Gastroesophageal sphincter (tissue), 4 donors: ENCODE data around the gene COL4A2. TPM values are rescaled to one million over a fixed set of nuclear protein-coding genes. Genes with fewer than 3 reads are reported as not detected.
A peak's percentile ranks its signal among the peaks of the same experiment; 100 is the strongest.

Source experiments
- ATAC-seq: fragments of 150-250 bp; one replicate; pipeline ENCODE4 v1.9.1; 2016; ENCODE audit warnings: mild to moderate bottlenecking, moderate library complexity
- H3K27ac ChIP-seq, 4 donors: fragments of 200-600 bp; sonication (generic) in 3 of 4; 1 replicate in 3 of 4; 2 replicates in 1 of 4; pipeline ENCODE4 v1.5.1; 2016 to 2019
- H3K27me3 ChIP-seq: fragments of 200-600 bp; sonication (generic); one replicate; pipeline ENCODE4 v1.5.1; 2019
- H3K36me3 ChIP-seq, 2 donors: fragments of 200-600 bp; sonication (generic); one replicate each; pipeline ENCODE4 v1.5.1; 2019; ENCODE audit warnings: control low read depth in 1 of 2
- H3K4me1 ChIP-seq, 3 donors: fragments of 200-600 bp; sonication (generic); 1 replicate in 2 of 3; 2 replicates in 1 of 3; pipeline ENCODE4 v1.5.1; 2016 to 2019; ENCODE audit warnings: control low read depth in 2 of 3
- H3K4me3 ChIP-seq, 2 donors: fragments of 200-600 bp; sonication (generic); one replicate each; pipeline ENCODE4 v1.5.1; 2019; ENCODE audit warnings: mild to moderate bottlenecking in 1 of 2, moderate library complexity in 1 of 2
- H3K9me3 ChIP-seq, 3 donors: fragments of 200-600 bp; sonication (generic); one replicate each; pipeline ENCODE4 v1.5.1; 2017 to 2019; ENCODE audit warnings: control low read depth in 2 of 3
- CTCF ChIP-seq, 4 experiments: fragments of 200-600 bp in 2 of 4; fragments of 450-650 bp in 2 of 4; sonication (generic) in 1 of 4; IDR thresholded peaks; one replicate each; pipeline ENCODE4 v1.5.1; 2017 to 2019; ENCODE audit warnings: antibody characterized with exemption in 4 of 4, mild to moderate bottlenecking in 2 of 4, moderate library complexity in 2 of 4
- EP300 ChIP-seq: sonication (generic); formaldehyde crosslinking; IDR thresholded peaks from one replicate; pipeline ENCODE4 v1.6.1; 2017; ENCODE audit warnings: antibody characterized with exemption, mild to moderate bottlenecking
- POLR2A ChIP-seq, 2 donors: fragments of 450-650 bp; IDR thresholded peaks; one replicate each; pipeline ENCODE4 v1.6.1; 2017; ENCODE audit warnings: antibody characterized with exemption in 2 of 2, mild to moderate bottlenecking in 2 of 2, moderate library complexity in 1 of 2
- POLR2AphosphoS5 ChIP-seq: sonication (generic); formaldehyde crosslinking; IDR thresholded peaks from one replicate; pipeline ENCODE4 v1.6.1; 2017; ENCODE audit warnings: antibody characterized with exemption
- WGBS, 2 donors: methylation state at CpG; one replicate each; pipeline ENCODE4 v1.1.5; 2018; ENCODE audit warnings: low coverage in 1 of 2; 5-methylcytosine and 5-hydroxymethylcytosine counted together
- total RNA-seq, 4 donors: library from RNA; depleted of rRNA; stranded (reverse); fragments of >200 nt; gene quantifications; one replicate each; pipeline ENCODE4 v1.1.0, GENCODE V29; 2016

The COL4A2 gene
- total RNA-seq, 4 donors from 2014 or later = 478 to 945 (median 543) TPM

- Histone ChIP-seq H3K27ac (peak overlapping the region; percentile 12 to 99 (median 86)), H3K4me3 (peak overlapping the region in 1 of 2 donors; percentile 33), H3K36me3 (peaks cover 0 to 7% of the 10 kb centered on the region in 2 donors), H3K9me3 (no peaks in the 10 kb centered on the region), H3K27me3 (no peaks in the 10 kb centered on the region), H3K4me1 (peaks cover 41 to 99% (median 43%) of the 10 kb centered on the region in 3 donors)
- TF ChIP-seq POLR2AphosphoS5 = no peak
- no peak for TF ChIP-seq EP300
- TF ChIP-seq CTCF (IDR thresholded peaks at IDR 0.05) = no peak
- TF ChIP-seq POLR2A (IDR thresholded peaks at IDR 0.05) = no peak
- 56 to 67% methylated on average over 12 of the region's 12 CpGs for WGBS, 2 donors
- no peak for ATAC-seq
Observed at GRCh38 chr13:110297766-110298504, 9.1 kb upstream of the COL4A2 start.

GRCh38 chr13:110298505-110299282, 8.4 kb upstream of the COL4A2 start:
- Histone ChIP-seq H3K36me3 (peaks cover 0 to 7% of the 10 kb centered on the region in 2 donors), H3K4me1 (peaks cover 41 to 99% (median 48%) of the 10 kb centered on the region in 3 donors), H3K9me3 (no peaks in the 10 kb centered on the region), H3K27ac (peak overlapping the region; percentile 12 to 99 (median 86)), H3K4me3 (peak overlapping the region in 1 of 2 donors; percentile 33), H3K27me3 (no peaks in the 10 kb centered on the region)
- 39 to 45% methylated on average over 9 to 13 of the region's 33 CpGs for WGBS, 2 donors
- no peak for ATAC-seq
- TF ChIP-seq POLR2A (IDR thresholded peaks at IDR 0.05) = no peak
- no peak for TF ChIP-seq CTCF (IDR thresholded peaks at IDR 0.05)
- no peak for TF ChIP-seq EP300
- no peak for TF ChIP-seq POLR2AphosphoS5

- Histone ChIP-seq H3K4me3 (peak overlapping the region in 1 of 2 donors; percentile 33), H3K36me3 (peaks cover 0 to 7% of the 10 kb centered on the region in 2 donors), H3K27ac (peak overlapping the region; percentile 5 to 99 (median 86)), H3K27me3 (no peaks in the 10 kb centered on the region), H3K4me1 (peaks cover 34 to 99% (median 49%) of the 10 kb centered on the region in 3 donors), H3K9me3 (no peaks in the 10 kb centered on the region)
- ATAC-seq = no peak
- TF ChIP-seq POLR2A (IDR thresholded peaks at IDR 0.05) (no peak), CTCF (IDR thresholded peaks at IDR 0.05) (no peak), POLR2AphosphoS5 (no peak), EP300 (no peak)
- 38 to 40% methylated on average over 8 to 9 of the region's 10 CpGs for WGBS, 2 donors
Observed at GRCh38 chr13:110299283-110299840, 7.7 kb upstream of the COL4A2 start.

- Histone ChIP-seq H3K4me3 (no peak overlapping the region), H3K9me3 (no peaks in the 10 kb centered on the region), H3K36me3 (peaks cover 0 to 7% of the 10 kb centered on the region in 2 donors), H3K27me3 (no peaks in the 10 kb centered on the region), H3K4me1 (peaks cover 34 to 99% (median 51%) of the 10 kb centered on the region in 3 donors), H3K27ac (peak overlapping the region; percentile 45 to 99 (median 98))
- ATAC-seq = no peak
- WGBS, 2 donors = 45 to 46% methylated on average over 3 of the region's 3 CpGs
- peak; percentile 45 for TF ChIP-seq POLR2AphosphoS5
- no peak for TF ChIP-seq EP300
- TF ChIP-seq CTCF (IDR thresholded peaks at IDR 0.05) = no peak
- no peak for TF ChIP-seq POLR2A (IDR thresholded peaks at IDR 0.05)
Observed at GRCh38 chr13:110300090-110300815, 6.8 kb upstream of the COL4A2 start.
